NCI-H2107 treated with DMSO at 0.1 percent for 48 hours (cell line): Measurements from ENCODE around the gene PNLIPRP1.

ENCODE experiments used
- DNase-seq: peaks from one replicate; lab custom pipeline; 2025; ENCODE audit not compliant: unreplicated experiment; lab: John Stamatoyannopoulos, UW

Gene PNLIPRP1

DNA sequence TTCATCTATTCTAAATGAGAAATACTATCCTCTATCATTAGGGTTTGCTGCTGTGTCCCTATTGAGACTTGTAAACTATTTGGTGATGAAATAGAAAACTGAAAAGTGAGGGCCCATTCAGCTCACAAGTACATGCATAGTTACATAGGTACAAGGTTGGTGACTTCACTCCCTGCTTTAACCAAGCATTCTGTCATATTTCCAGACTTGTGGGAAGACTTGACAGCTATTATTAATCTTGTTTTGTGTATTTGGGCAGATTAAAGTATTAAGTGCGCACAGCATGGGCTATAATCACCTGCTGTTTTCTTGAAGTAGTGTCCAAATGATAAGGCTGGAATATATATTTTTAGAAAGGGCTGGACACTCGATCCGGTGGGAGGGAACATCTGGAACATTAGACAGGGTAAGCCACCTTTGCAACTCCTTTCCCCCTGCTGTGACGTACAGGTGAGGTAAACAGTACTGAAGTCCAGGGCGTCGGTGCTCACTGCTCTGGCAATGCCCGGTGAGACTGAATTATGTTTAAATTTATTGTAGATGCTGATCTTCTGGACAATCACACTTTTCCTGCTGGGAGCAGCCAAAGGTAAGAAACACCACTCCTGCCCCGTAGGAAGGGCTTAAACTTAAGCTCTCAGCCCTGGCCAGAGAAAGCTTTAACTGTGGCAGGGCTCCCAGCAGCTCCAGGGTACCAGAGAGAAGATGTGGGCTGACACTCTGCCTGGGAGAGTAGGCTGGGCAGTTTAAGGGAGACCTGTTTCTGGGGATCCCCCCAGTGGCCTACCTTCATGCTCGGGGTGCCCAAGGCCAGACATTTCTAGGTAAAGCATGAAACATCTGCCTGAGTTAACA lies at the start of gene PNLIPRP1:
PNLIPRP1 (plus strand) TSS at position 370 of the 855 bp plus-strand sequence; CDS start at position 541, 171 bp downstream.
- DNase-seq = no peak

DNA sequence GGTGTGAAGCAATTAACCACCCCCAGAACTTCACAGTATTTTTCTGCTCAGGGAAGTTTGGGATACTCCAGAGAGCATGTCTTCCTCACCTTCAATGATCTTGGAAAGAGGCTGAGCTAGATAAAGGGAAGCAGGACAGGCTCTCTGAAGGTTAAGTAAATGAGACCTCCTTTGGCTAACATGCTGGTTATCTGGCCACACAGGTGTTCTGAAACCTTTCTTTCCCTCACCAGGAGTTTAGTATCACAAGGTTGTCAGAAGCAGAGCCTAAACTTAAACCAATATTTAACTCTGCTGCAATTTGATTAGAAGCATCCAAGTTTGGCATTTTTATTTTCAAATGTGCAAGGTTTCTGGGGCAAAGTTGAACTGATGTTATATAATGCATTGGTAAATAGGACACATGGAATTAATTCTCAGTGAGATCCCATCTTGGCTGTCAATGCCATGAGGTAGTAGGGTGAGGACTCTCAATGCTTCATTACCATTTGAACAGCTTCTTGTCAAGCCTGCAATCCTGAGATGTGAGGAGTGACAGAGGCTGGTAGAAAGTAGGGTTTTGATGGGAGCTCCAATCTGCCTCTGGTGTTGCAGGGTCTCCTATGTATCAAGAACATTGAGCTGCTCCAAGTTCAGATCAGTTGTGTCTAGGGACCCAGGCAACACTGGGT lies 48.6 kb upstream of the PNLIPRP1 start:
- no peak for DNase-seq

DNA sequence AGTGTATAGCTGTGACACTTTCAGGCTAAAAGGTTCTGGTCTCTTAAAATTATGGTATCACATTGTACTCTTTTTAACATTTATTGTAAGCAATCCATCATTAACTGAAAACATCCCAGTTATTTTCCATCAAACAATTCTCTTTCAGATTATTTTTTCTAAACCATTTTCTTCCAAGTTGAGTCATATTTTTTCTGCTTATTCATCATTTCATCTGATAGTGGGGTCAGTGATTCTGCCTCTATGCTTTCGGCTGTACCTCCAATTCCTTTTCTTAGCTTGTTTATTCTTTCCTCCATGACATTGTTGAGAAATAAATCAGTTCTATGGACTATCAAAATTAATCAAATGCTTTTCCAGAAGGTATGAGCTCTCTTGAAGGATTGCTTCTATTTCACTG lies 45.6 kb upstream of the PNLIPRP1 start:
- DNase-seq = no peak

DNA sequence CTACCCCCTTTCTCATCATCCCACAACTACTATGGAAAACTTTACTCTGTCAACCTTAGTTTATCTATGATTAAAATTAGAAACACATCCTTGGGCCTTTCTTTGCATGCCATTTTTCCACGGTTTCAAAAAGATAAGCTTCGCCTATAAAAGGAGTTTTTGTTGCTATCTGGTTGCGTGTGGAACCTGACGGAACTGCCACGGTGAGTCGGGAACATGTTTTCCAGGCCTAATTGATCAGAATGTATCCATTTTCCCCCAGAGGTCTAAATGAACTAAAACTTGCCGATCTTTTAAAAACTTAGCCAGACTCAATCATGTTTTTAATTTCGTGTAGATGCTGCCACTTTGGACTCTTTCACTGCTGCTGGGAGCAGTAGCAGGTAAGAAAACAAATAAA lies 45.0 kb upstream of the PNLIPRP1 start, which contains the start of gene PNLIP:
PNLIP (plus strand) TSS at position 176 of the 400 bp plus-strand sequence; CDS start at position 338, 162 bp downstream.
- no peak for DNase-seq

DNA sequence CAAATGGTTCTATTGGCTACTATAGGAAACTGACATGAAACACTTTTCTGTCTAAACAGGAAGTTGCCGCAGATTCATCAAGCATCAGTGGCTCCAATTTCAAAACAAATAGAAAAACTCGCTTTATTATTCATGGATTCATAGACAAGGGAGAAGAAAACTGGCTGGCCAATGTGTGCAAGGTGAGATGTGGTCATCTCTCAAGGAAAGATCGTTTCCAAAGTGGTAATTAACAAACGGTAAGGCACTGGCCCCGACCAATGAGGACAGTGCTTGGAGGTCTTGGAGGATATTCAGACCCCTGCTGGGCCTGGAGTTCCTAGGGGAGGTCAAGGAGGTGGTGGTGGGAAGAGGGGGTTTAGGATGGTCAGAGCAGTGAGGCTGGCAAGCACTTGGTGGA lies 42.5 kb upstream of the PNLIPRP1 start:
- DNase-seq = no peak

DNA sequence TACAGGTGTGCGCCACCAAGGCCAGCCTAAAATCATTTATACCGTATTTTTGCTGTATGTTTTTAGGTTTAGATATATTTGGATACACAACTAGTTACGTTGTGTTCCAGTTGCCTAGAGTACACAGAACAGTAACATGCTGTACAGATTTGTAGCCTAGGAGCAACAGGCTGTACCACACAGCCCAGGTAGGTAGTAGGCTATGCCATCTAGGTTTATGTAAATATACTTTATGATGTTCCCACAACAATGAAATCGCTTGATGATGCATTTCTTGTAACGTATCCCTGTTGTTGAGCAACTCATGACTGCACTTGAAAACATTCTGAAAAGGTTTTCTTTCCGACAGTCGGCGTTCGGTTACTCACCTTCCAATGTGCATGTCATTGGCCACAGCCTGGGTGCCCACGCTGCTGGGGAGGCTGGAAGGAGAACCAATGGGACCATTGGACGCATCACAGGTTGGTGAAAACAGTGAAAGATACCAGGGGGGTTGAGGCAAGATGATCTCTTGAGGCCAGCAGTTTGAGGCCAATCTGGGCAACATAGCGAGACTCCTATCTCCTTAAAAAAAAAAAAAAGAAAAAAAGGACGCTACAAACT lies 37.3 kb upstream of the PNLIPRP1 start:
- DNase-seq = no peak

DNA sequence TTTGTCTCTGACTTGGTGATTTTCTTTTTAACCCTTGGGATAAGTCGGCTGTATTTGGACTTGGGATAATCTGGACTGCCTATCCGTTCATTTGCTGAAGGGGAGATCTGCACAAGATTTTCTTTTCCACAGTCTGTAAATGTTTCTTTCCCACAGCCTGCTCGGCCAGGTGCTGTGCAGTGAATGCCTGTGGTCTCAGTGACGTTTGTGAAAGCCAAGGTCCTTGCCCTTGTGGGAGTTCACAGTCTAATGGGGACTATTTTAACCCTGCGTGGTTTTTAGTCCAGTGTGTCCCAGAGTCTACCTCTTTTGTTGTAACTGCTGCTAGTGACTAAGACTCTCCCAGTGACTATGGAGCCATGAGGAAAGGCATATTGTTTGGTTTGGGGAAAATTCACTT lies 36.1 kb upstream of the PNLIPRP1 start:
- no peak for DNase-seq

DNA sequence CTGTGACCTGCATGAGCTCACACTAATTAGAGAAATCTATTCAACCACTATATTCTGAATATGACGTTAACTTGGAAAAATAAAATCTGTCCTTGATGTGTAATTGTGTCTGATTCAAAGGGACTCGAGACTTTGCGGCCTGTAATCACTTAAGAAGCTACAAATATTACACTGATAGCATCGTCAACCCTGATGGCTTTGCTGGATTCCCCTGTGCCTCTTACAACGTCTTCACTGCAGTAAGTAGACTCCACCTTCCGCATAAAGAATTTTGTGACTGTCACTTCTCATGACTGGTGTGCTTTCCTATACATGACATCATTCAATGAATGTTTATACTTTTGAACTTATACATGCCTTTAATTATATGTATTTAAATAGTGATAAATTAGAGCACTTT lies 34.9 kb upstream of the PNLIPRP1 start:
- DNase-seq = no peak

GRCh38 chr10:116557305-116557880 lies 33.4 kb upstream of the PNLIPRP1 start:
- DNase-seq = no peak

DNA sequence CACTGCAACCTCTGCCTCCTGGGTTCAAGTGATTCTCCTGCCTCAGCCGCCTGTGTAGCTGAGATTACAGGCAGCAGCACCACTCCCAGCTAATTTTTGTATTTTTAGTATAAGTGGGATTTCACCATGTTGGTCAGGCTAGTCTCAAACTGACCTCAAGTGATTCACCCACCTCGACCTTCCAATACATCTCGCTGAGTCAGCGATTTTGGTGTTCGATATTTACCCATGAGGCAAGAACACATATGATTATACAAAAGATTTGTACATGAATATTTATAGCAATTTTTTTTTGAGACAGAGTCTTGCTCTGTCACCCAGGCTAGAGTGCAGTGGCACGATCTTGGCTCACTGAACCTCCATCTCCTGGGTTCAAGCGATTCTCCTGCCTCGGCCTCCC lies 25.2 kb upstream of the PNLIPRP1 start:
- DNase-seq = no peak

DNA sequence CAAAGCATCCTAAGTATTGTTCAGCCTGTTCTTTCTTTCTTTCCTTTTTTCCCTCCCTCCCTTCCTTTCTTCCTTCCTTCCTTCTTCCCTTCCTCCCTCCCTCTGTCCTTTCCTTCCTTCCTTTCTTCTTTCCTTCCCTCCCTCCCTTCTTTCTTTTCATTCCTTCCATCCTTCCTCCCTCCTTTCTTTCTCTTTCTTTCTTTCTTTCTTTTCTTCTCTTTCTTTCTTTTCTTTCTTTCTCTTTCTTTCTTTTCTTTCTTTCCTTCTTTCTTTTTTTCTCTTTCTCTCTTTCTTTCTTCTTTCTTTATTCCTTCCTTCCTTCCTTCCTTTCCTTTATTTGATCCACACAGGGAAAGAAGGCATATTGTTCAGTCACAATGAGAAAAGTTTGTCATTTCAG lies 23.8 kb upstream of the PNLIPRP1 start:
- DNase-seq = no peak

GRCh38 chr10:116567335-116567734 lies 23.4 kb upstream of the PNLIPRP1 start:
- DNase-seq = no peak

DNA sequence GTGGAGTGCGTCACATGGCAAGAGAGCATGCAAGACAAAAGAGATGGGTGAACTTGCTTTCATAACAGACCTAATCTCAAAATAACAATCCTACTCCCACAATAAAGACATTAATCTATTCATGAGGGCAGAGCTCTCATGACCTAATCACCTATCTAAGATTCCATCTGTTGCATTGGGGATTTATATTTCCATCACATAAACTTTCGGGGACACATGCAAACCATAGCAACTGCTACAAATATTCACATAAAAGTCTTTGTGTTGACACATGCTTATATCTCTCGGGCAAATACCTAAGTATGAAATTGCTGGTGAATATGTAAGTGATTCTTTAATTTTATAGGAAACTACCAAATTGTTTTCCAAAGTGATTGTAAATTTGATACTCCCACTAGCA lies 16.0 kb upstream of the PNLIPRP1 start:
- no peak for DNase-seq

GRCh38 chr10:116587878-116588591 lies 2.7 kb upstream of the PNLIPRP1 start:
- no peak for DNase-seq

DNA sequence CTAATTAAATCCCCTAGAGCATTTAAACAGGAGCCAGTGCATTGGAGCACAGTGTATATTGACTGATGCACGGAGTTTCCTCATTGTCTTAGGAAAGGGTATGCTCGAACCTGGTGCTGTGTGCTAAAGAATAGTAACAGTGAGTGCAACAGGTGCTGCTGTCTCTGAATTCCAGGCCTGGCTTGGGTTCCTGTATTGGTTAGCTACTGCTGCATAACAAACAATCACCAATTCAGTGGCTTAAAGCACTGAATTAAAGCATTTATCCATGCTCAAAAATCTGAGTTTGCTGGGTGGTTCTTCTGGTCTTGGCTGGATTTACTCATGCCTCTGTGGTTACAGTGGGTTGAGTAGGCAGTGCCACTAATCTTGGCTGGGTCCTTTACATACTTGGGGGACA lies 1.8 kb upstream of the PNLIPRP1 start:
- DNase-seq = no peak

GRCh38 chr10:116589926-116590325 lies 833 bp upstream of the PNLIPRP1 start:
- DNase-seq = no peak

DNA sequence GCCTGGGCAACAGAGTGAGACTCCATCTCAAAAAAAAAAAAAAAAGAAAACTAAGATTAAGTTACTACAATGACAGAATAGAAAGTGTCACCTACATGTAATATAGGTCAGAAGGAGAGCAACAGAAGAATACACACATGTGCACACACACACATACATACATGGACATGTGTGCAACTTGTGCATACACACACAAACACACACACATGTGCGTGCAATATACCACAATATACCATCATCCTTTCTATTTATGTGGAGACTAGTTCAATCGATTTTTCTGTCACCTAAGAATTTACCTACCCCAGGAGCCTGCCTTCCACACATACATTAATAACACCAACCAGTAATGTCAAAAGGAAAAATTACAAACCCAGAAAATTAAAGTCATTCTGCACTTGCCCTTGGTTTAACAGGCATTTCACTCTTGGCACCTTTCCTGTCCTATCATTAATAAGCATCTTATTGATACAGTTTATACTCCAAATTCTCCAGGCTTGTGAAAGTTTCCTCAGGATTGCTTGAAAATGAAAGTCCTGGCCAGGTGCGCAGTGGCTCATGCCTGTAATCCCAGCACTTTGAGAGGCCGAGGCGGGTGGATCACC lies 2.5 kb downstream of the PNLIPRP1 start:
- no peak for DNase-seq

DNA sequence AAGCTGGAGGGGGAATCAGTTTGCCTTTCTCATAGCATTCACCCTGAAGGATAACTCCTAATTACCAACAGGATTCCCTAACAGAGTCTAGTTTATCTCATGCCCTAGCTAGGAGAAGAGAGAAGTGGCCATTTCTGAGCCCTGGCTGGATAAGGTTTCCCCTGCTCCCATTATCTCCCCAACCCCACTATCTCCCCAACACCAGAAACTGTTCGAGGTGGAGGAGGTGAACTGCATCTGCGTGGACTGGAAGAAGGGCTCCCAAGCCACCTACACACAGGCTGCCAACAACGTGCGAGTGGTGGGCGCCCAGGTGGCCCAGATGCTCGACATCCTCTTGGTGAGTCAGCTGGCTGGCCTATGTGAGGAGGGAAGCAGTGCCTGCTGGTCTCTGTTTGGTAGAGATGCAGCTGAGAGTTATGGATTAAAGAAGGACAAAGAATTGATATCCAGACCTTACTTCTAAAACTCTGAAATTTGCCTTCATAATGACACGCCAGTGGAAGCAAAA lies 3.8 kb downstream of the PNLIPRP1 start:
- no peak for DNase-seq

DNA sequence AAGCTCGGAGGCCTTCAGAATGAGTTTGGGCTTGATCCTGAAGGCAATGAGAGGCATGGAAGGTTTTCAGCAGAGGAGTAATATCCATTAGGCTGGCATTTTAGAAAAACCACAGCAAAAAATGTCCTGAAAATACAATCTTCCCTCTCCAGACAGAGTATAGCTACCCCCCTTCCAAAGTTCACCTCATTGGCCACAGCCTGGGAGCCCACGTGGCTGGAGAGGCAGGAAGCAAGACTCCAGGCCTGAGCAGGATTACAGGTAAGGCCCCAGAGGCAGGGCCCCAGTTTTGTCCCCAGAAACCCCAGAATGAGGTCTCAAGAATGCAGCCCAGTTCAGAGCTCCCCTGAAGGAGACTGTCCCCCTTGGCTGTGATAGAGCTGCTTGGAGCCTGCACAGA lies 5.3 kb downstream of the PNLIPRP1 start:
- no peak for DNase-seq

DNA sequence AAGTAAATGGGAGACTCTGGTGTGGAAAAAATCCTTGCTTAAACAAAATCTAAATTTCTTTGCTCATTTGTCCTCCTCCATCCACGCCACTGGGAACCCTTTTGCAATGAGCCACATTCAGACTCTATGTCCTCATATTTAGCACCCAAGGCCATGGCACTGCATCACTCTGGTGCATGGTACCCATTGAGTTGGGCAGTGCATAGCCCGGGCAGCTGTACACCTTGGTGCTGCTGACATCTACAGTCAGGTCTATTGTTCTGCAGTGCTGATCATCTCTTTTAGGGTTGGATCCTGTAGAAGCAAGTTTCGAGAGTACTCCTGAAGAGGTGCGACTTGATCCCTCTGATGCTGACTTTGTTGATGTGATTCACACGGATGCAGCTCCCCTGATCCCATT lies 6.8 kb downstream of the PNLIPRP1 start:
- no peak for DNase-seq
